ENCODE measurements around the gene ATP2B3.

ATP2B3 gene

GRCh38 chrX:153561337-153561736, 43.9 kb downstream of the ATP2B3 start:
- Histone ChIP-seq H3K4me3 (ENCODE audit: control insufficient read depth in 1 of 7, extremely low read depth in 1 of 7, insufficient read depth in 4 of 7, low read depth in 2 of 7, low read length in 6 of 7) (no peak overlapping the region), H3K27ac (ENCODE audit: insufficient read depth in 1 of 2, low read depth in 1 of 2, low read length in 2 of 2, poor library complexity in 1 of 2, severe bottlenecking in 2 of 2) (no peak overlapping the region), H3K4me1 (ENCODE audit: control extremely low read depth in 1 of 4, control insufficient read depth in 4 of 4, insufficient read depth in 4 of 4, low read length in 3 of 4) (peaks cover 0 to 18% (median 9%) of the 10 kb centered on the region in 4 experiments), H3K36me3 (ENCODE audit: control insufficient read depth in 4 of 4, insufficient read depth in 4 of 4, low read length in 3 of 4) (no peaks in the 10 kb centered on the region), H3K27me3 (replicated peaks in 2 of 5; ENCODE audit: control insufficient read depth in 4 of 5, insufficient read depth in 5 of 5, low read length in 4 of 5) (peaks cover 0 to 8% (median 0%) of the 10 kb centered on the region in 5 experiments), H3K9me3 (ENCODE audit: control extremely low read depth in 1 of 5, control insufficient read depth in 4 of 5, insufficient read depth in 2 of 5, low read depth in 1 of 5, low read length in 4 of 5) (no peaks in the 10 kb centered on the region)
- CTCF ChIA-PET = interaction anchor here (1.4 kb wide), 1 partner anchor 10 kb away, joined by 5 read pairs; no protein-coding TSS in a partner anchor
- POLR2A ChIA-PET = no interaction called here
- 92% methylated on average over 7 of the region's 7 CpGs for WGBS (ENCODE audit: insufficient coverage)
- peak in 1 of 3 donors; percentile 12 for DNase-seq

GRCh38 chrX:153562546-153562945, 45.1 kb downstream of the ATP2B3 start:
- Histone ChIP-seq H3K36me3 (ENCODE audit: control insufficient read depth in 4 of 4, insufficient read depth in 4 of 4, low read length in 3 of 4) (no peaks in the 10 kb centered on the region), H3K27me3 (replicated peaks in 2 of 5; ENCODE audit: control insufficient read depth in 4 of 5, insufficient read depth in 5 of 5, low read length in 4 of 5) (peaks cover 0 to 8% (median 0%) of the 10 kb centered on the region in 5 experiments), H3K4me1 (ENCODE audit: control extremely low read depth in 1 of 4, control insufficient read depth in 4 of 4, insufficient read depth in 4 of 4, low read length in 3 of 4) (peaks cover 0 to 14% (median 9%) of the 10 kb centered on the region in 4 experiments), H3K4me3 (ENCODE audit: control insufficient read depth in 1 of 7, extremely low read depth in 1 of 7, insufficient read depth in 4 of 7, low read depth in 2 of 7, low read length in 6 of 7) (no peak overlapping the region), H3K9me3 (ENCODE audit: control extremely low read depth in 1 of 5, control insufficient read depth in 4 of 5, insufficient read depth in 2 of 5, low read depth in 1 of 5, low read length in 4 of 5) (no peaks in the 10 kb centered on the region), H3K27ac (ENCODE audit: insufficient read depth in 1 of 2, low read depth in 1 of 2, low read length in 2 of 2, poor library complexity in 1 of 2, severe bottlenecking in 2 of 2) (no peak overlapping the region)
- CTCF ChIA-PET = interaction anchor here (1.1 to 1.4 kb wide), 4 partner anchors 8 to 146 kb away, joined by 3 to 5 read pairs (median 4); no protein-coding TSS in a partner anchor
- WGBS (ENCODE audit: insufficient coverage) = 96% methylated on average over 9 of the region's 9 CpGs
- no peak for DNase-seq
- POLR2A ChIA-PET = no interaction called here

- no peaks in the 10 kb centered on the region for H3K9me3 ChIP-seq (ENCODE audit: control extremely low read depth in 1 of 5, control insufficient read depth in 4 of 5, insufficient read depth in 2 of 5, low read depth in 1 of 5, low read length in 4 of 5)
- H3K36me3 ChIP-seq (ENCODE audit: control insufficient read depth in 4 of 4, insufficient read depth in 4 of 4, low read length in 3 of 4) = no peaks in the 10 kb centered on the region
- WGBS (ENCODE audit: insufficient coverage) = 96% methylated on average over 12 of the region's 14 CpGs
- H3K27me3 ChIP-seq (replicated peaks in 2 of 5; ENCODE audit: control insufficient read depth in 4 of 5, insufficient read depth in 5 of 5, low read length in 4 of 5) = peaks cover 0 to 8% (median 0%) of the 10 kb centered on the region in 5 experiments
- POLR2A ChIA-PET = interaction anchor here (0.6 kb wide), 1 partner anchor 22 kb away, joined by 4 read pairs; no protein-coding TSS in a partner anchor
- no peak overlapping the region for H3K4me3 ChIP-seq (ENCODE audit: control insufficient read depth in 1 of 7, extremely low read depth in 1 of 7, insufficient read depth in 4 of 7, low read depth in 2 of 7, low read length in 6 of 7)
- peaks cover 0 to 14% (median 9%) of the 10 kb centered on the region in 4 experiments for H3K4me1 ChIP-seq (ENCODE audit: control extremely low read depth in 1 of 4, control insufficient read depth in 4 of 4, insufficient read depth in 4 of 4, low read length in 3 of 4)
- no peak for DNase-seq
- CTCF ChIA-PET = interaction anchor here (1.0 to 1.6 kb wide), 6 partner anchors 10 to 87 kb away, joined by 3 to 4 read pairs (median 3); no protein-coding TSS in a partner anchor
- no peak overlapping the region for H3K27ac ChIP-seq (ENCODE audit: insufficient read depth in 1 of 2, low read depth in 1 of 2, low read length in 2 of 2, poor library complexity in 1 of 2, severe bottlenecking in 2 of 2)
Observed at GRCh38 chrX:153564047-153564606, 46.7 kb downstream of the ATP2B3 start.

GRCh38 chrX:153565996-153566580, 48.6 kb downstream of the ATP2B3 start:
- H3K9me3 ChIP-seq (ENCODE audit: control extremely low read depth in 1 of 5, control insufficient read depth in 4 of 5, insufficient read depth in 2 of 5, low read depth in 1 of 5, low read length in 4 of 5) = no peaks in the 10 kb centered on the region
- WGBS (ENCODE audit: insufficient coverage) = 94% methylated on average over 5 of the region's 9 CpGs
- H3K4me3 ChIP-seq (ENCODE audit: control insufficient read depth in 1 of 7, extremely low read depth in 1 of 7, insufficient read depth in 4 of 7, low read depth in 2 of 7, low read length in 6 of 7) = no peak overlapping the region
- H3K27ac ChIP-seq (ENCODE audit: insufficient read depth in 1 of 2, low read depth in 1 of 2, low read length in 2 of 2, poor library complexity in 1 of 2, severe bottlenecking in 2 of 2) = no peak overlapping the region
- CTCF ChIA-PET = interaction anchor here (1.0 to 1.2 kb wide), 2 partner anchors 18 to 96 kb away, joined by 3 read pairs; no protein-coding TSS in a partner anchor
- H3K36me3 ChIP-seq (ENCODE audit: control insufficient read depth in 4 of 4, insufficient read depth in 4 of 4, low read length in 3 of 4) = no peaks in the 10 kb centered on the region
- peaks cover 0 to 8% (median 0%) of the 10 kb centered on the region in 5 experiments for H3K27me3 ChIP-seq (replicated peaks in 2 of 5; ENCODE audit: control insufficient read depth in 4 of 5, insufficient read depth in 5 of 5, low read length in 4 of 5)
- DNase-seq = no peak
- POLR2A ChIA-PET = no interaction called here
- H3K4me1 ChIP-seq (ENCODE audit: control extremely low read depth in 1 of 4, control insufficient read depth in 4 of 4, insufficient read depth in 4 of 4, low read length in 3 of 4) = peaks cover 0 to 8% (median 4%) of the 10 kb centered on the region in 4 experiments

- H3K4me3 ChIP-seq (ENCODE audit: control insufficient read depth in 1 of 7, extremely low read depth in 1 of 7, insufficient read depth in 4 of 7, low read depth in 2 of 7, low read length in 6 of 7) = no peak overlapping the region
Observed at GRCh38 chrX:153568451-153569011, 51.1 kb downstream of the ATP2B3 start.

GRCh38 chrX:153569475-153569874, 52.0 kb downstream of the ATP2B3 start:
- CTCF ChIA-PET = interaction anchor here (1.0 to 1.2 kb wide), 2 partner anchors 75 to 98 kb away, joined by 3 read pairs; no protein-coding TSS in a partner anchor
- H3K27me3 ChIP-seq (replicated peaks in 2 of 5; ENCODE audit: control insufficient read depth in 4 of 5, insufficient read depth in 5 of 5, low read length in 4 of 5) = peaks cover 0 to 3% (median 0%) of the 10 kb centered on the region in 5 experiments
- no peak overlapping the region for H3K4me3 ChIP-seq (ENCODE audit: control insufficient read depth in 1 of 7, extremely low read depth in 1 of 7, insufficient read depth in 4 of 7, low read depth in 2 of 7, low read length in 6 of 7)
- POLR2A ChIA-PET = interaction anchor here (0.8 kb wide), 1 partner anchor 29 kb away, joined by 3 read pairs; the partner anchor contains the start of gene CCNQ
- peak in 1 of 3 donors; percentile 21 for DNase-seq
- H3K27ac ChIP-seq (ENCODE audit: insufficient read depth in 1 of 2, low read depth in 1 of 2, low read length in 2 of 2, poor library complexity in 1 of 2, severe bottlenecking in 2 of 2) = no peak overlapping the region
- H3K4me1 ChIP-seq (ENCODE audit: control extremely low read depth in 1 of 4, control insufficient read depth in 4 of 4, insufficient read depth in 4 of 4, low read length in 3 of 4) = peaks cover 0 to 12% (median 10%) of the 10 kb centered on the region in 4 experiments
- WGBS (ENCODE audit: insufficient coverage) = 82% methylated on average over 13 of the region's 13 CpGs
- H3K9me3 ChIP-seq (ENCODE audit: control extremely low read depth in 1 of 5, control insufficient read depth in 4 of 5, insufficient read depth in 2 of 5, low read depth in 1 of 5, low read length in 4 of 5) = no peaks in the 10 kb centered on the region
- no peaks in the 10 kb centered on the region for H3K36me3 ChIP-seq (ENCODE audit: control insufficient read depth in 4 of 4, insufficient read depth in 4 of 4, low read length in 3 of 4)

More at GRCh38 chrX:153568451-153569011, 51.1 kb downstream of the ATP2B3 start:
- Histone ChIP-seq H3K27ac (ENCODE audit: insufficient read depth in 1 of 2, low read depth in 1 of 2, low read length in 2 of 2, poor library complexity in 1 of 2, severe bottlenecking in 2 of 2) (no peak overlapping the region), H3K27me3 (replicated peaks in 2 of 5; ENCODE audit: control insufficient read depth in 4 of 5, insufficient read depth in 5 of 5, low read length in 4 of 5) (peaks cover 0 to 3% (median 0%) of the 10 kb centered on the region in 5 experiments), H3K4me1 (ENCODE audit: control extremely low read depth in 1 of 4, control insufficient read depth in 4 of 4, insufficient read depth in 4 of 4, low read length in 3 of 4) (peaks cover 0 to 12% (median 10%) of the 10 kb centered on the region in 4 experiments), H3K9me3 (ENCODE audit: control extremely low read depth in 1 of 5, control insufficient read depth in 4 of 5, insufficient read depth in 2 of 5, low read depth in 1 of 5, low read length in 4 of 5) (no peaks in the 10 kb centered on the region), H3K36me3 (ENCODE audit: control insufficient read depth in 4 of 4, insufficient read depth in 4 of 4, low read length in 3 of 4) (no peaks in the 10 kb centered on the region)
- no peak for DNase-seq
- POLR2A ChIA-PET = no interaction called here
- CTCF ChIA-PET = interaction anchor here (1.0 to 1.5 kb wide), 5 partner anchors 10 to 99 kb away, joined by 3 to 4 read pairs (median 3); no protein-coding TSS in a partner anchor
- WGBS (ENCODE audit: insufficient coverage) = 90% methylated on average over 19 of the region's 21 CpGs
